Panc1 (cell line): ENCODE measurements around the gene M6PR.

Experiments
- CTCF ChIP-seq: fragments of 450-650 bp; IDR thresholded peaks from 2 replicates; pipeline ENCODE4 v1.5.1; 2017; ENCODE audit warnings: mild to moderate bottlenecking
- POLR2AphosphoS5 ChIP-seq: IDR thresholded peaks from 2 replicates; pipeline ENCODE4 v1.6.1; 2012; ENCODE audit warnings: mild to moderate bottlenecking, low read depth, low read length, moderate library complexity
- SIN3A ChIP-seq: IDR thresholded peaks from 2 replicates; pipeline ENCODE4 v1.6.1; 2012; ENCODE audit warnings: low read depth, mild to moderate bottlenecking, low read length, moderate library complexity, borderline replicate concordance; ENCODE audit not compliant: insufficient read depth
- TCF7L2 ChIP-seq: IDR thresholded peaks from 2 replicates; pipeline ENCODE4 v1.6.1; 2011; ENCODE audit warnings: mild to moderate bottlenecking, low read depth, low read length, inconsistent platforms
- TF ChIP-seq, protein P1 (sequence below), 2 experiments: IDR thresholded peaks; 2 replicates each; pipeline ENCODE4 v1.6.1; 2011 to 2012; ENCODE audit warnings: low read depth in 2 of 2, control low read depth in 1 of 2, low read length in 1 of 2, mild to moderate bottlenecking in 1 of 2, moderate library complexity in 1 of 2; ENCODE audit not compliant: insufficient read depth in 1 of 2

DNA sequence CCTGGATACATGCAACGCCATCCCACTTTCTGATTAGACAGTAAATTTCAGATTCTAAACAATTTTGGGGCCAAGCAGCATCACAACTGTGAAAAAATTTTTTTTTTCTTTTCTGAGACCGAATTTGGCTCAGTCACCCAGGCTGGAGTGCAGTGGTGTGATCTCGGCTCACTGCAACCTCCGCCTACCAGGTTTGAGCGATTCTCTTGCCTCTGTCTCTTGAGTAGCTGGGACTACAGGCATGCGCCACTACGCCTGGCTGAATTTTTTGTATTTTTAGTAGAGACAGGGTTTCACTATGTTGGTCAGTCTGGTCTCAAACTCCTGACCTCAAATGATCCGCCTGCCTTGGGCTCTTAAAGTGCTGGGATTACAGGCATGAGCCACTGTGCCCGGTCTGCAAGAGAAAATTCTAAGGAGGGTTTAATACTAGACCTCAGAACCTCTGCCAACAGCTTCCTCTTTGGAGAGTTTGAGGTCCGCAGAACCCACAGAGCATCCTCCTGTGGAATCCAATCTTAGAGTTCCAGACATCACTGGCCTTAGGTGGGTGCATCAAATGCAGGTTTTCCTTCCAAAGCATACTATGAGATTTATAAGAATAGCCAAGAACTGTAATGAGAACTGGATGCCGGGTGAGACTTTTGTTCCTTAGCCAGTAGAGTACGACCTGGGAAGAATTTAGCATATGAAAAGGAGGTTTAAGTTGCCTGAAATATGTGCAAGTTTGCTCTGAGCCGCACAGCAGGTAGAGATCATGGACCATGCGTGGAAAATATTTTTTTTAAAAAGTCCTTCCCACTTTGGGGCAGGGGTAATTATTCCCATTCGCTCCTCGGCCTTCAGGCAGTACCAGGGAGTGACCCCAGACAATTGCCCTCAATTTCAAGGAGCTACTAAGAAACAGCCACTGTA is 42.9 kb downstream of the M6PR start:
- TF ChIP-seq CTCF (no peak), SIN3A (no peak), POLR2AphosphoS5 (no peak), TCF7L2 (no peak)
- TF ChIP-seq, protein P1, sequence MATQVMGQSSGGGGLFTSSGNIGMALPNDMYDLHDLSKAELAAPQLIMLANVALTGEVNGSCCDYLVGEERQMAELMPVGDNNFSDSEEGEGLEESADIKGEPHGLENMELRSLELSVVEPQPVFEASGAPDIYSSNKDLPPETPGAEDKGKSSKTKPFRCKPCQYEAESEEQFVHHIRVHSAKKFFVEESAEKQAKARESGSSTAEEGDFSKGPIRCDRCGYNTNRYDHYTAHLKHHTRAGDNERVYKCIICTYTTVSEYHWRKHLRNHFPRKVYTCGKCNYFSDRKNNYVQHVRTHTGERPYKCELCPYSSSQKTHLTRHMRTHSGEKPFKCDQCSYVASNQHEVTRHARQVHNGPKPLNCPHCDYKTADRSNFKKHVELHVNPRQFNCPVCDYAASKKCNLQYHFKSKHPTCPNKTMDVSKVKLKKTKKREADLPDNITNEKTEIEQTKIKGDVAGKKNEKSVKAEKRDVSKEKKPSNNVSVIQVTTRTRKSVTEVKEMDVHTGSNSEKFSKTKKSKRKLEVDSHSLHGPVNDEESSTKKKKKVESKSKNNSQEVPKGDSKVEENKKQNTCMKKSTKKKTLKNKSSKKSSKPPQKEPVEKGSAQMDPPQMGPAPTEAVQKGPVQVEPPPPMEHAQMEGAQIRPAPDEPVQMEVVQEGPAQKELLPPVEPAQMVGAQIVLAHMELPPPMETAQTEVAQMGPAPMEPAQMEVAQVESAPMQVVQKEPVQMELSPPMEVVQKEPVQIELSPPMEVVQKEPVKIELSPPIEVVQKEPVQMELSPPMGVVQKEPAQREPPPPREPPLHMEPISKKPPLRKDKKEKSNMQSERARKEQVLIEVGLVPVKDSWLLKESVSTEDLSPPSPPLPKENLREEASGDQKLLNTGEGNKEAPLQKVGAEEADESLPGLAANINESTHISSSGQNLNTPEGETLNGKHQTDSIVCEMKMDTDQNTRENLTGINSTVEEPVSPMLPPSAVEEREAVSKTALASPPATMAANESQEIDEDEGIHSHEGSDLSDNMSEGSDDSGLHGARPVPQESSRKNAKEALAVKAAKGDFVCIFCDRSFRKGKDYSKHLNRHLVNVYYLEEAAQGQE (IDR thresholded peaks at IDR 0.05; ENCODE audit: insufficient read depth in 1 of 2, low read depth in 2 of 2, low read length in 1 of 2): no peak
